A549 (cell line): ENCODE data around the gene ZFX. TPM values are rescaled to one million over a fixed set of nuclear protein-coding genes. Genes with fewer than 3 reads are reported as not detected.
A peak's percentile ranks its signal among the peaks of the same experiment; 100 is the strongest.
"Not testable (repeated sequence)": the region's sequence is repeated elsewhere in the genome, so short reads cannot be mapped to it uniquely, and the experiment has no call there.

Experiments
- ATAC-seq, 2 experiments: fragments of 200-7000 bp in 1 of 2; fragments of >200 bp in 1 of 2; cut with Nextera tagmentation in 1 of 2; cut with Tn5 transposase in 1 of 2; 3 replicates each; pipeline versions ENCODE4 v1.8.0 to v1.9.1; 2018 to 2020; ENCODE audit warnings: mild to moderate bottlenecking in 1 of 2, moderate library complexity in 1 of 2
- CTCF ChIA-PET: fragments of 300-600 bp; sonication (Branson Sonifier 250); formaldehyde crosslinking; extraction: SDS; loops from one replicate; lab custom pipeline; 2021; ENCODE audit warnings: antibody characterized with exemption, inconsistent platforms; lab: Yijun Ruan, JAX
- POLR2A ChIA-PET: fragments of 350-600 bp; formaldehyde crosslinking; extraction: SDS; loops from one replicate; lab custom pipeline; 2021; ENCODE audit warnings: antibody characterized with exemption, inconsistent platforms; lab: Yijun Ruan, JAX
- DNase-seq, 2 experiments: peaks; one replicate each; pipeline versions ENCODE4 v3.0.0 to v3.0.0-alpha.2; 2011 to 2016; ENCODE audit warnings: low read depth in 1 of 2, low spot score in 1 of 2
- FAIRE-seq: peaks from 2 replicates; lab custom pipeline; 2011; peaks lifted over from hg19 to GRCh38; lab: Jason Lieb, UNC
- H3K27ac ChIP-seq, 2 experiments: fragments of >200 bp; sonication (Bioruptor Twin); formaldehyde crosslinking; 3 replicates each; pipeline ENCODE4 v1.5.1; 2016 to 2017
- H3K4me1 ChIP-seq: fragments of >200 bp; sonication (Bioruptor Twin); formaldehyde crosslinking; 3 replicates; pipeline ENCODE4 v1.6.1; 2016
- H3K4me2 ChIP-seq: fragments of >200 bp; sonication (Bioruptor Twin); formaldehyde crosslinking; 3 replicates; pipeline ENCODE4 v1.6.1; 2016
- H3K4me3 ChIP-seq: fragments of >200 bp; sonication (Bioruptor Twin); formaldehyde crosslinking; 3 replicates; pipeline ENCODE4 v1.5.1; 2016
- H3K9me3 ChIP-seq: fragments of >200 bp; sonication (Bioruptor Twin); formaldehyde crosslinking; 3 replicates; pipeline ENCODE4 v1.6.1; 2016
- CBX2 ChIP-seq: fragments of 200-600 bp; sonication (generic); IDR thresholded peaks from 2 replicates; pipeline ENCODE4 v1.6.1; 2016; ENCODE audit warnings: low read depth, mild to moderate bottlenecking, borderline replicate concordance
- CBX8 ChIP-seq: fragments of 200-600 bp; sonication (generic); IDR thresholded peaks from 2 replicates; pipeline ENCODE4 v1.6.1; 2016
- CEBPB ChIP-seq, 2 experiments: fragments of >200 bp in 1 of 2; sonication (Bioruptor Twin) in 1 of 2; formaldehyde crosslinking in 1 of 2; IDR thresholded peaks; 2 replicates each; pipeline ENCODE4 v1.6.1; 2012 to 2016
- EHMT2 ChIP-seq: fragments of 200-600 bp; sonication (generic); IDR thresholded peaks from 2 replicates; pipeline ENCODE4 v1.6.1; 2016; ENCODE audit warnings: antibody characterized with exemption, low read depth, mild to moderate bottlenecking, moderate library complexity
- ELK1 ChIP-seq: fragments of 150-350 bp; IDR thresholded peaks from 2 replicates; pipeline ENCODE4 v1.6.1; 2014; ENCODE audit warnings: low read depth, mild to moderate bottlenecking, low read length
- EP300 ChIP-seq, 2 experiments: fragments of >200 bp; sonication (Bioruptor Twin); formaldehyde crosslinking; IDR thresholded peaks; 2 replicates in 1 of 2; 3 replicates in 1 of 2; pipeline ENCODE4 v1.6.1; 2016 to 2017
- HDAC2 ChIP-seq: fragments of 200-600 bp; sonication (generic); IDR thresholded peaks from 2 replicates; pipeline ENCODE4 v1.6.1; 2016
- HOXB13 ChIP-seq: fragments of 250-450 bp; sonication (Bioruptor Pico); IDR thresholded peaks from 2 replicates; pipeline ENCODE4 v1.5.0; 2020; ENCODE audit warnings: low read depth, mild to moderate bottlenecking, moderate library complexity
- HOXB5 ChIP-seq: fragments of 250-450 bp; sonication (Bioruptor Pico); IDR thresholded peaks from 2 replicates; pipeline ENCODE4 v1.5.0; 2020; ENCODE audit warnings: mild to moderate bottlenecking, moderate library complexity
- JUNB ChIP-seq: fragments of >200 bp; sonication (Bioruptor Twin); formaldehyde crosslinking; IDR thresholded peaks from 2 replicates; pipeline ENCODE4 v1.6.1; 2016
- MAZ ChIP-seq: fragments of 150-350 bp; IDR thresholded peaks from 2 replicates; pipeline ENCODE4 v1.6.1; 2014; ENCODE audit warnings: antibody characterized with exemption, low read depth, low read length, borderline replicate concordance
- MYC ChIP-seq: IDR thresholded peaks from 2 replicates; pipeline ENCODE4 v1.6.1; 2012; ENCODE audit warnings: mild to moderate bottlenecking, inconsistent platforms, low read length, improper control_type of control experiment, borderline replicate concordance
- NFE2L2 ChIP-seq: fragments of 150-350 bp; conservative IDR thresholded peaks from 2 replicates; pipeline ENCODE4 v1.6.1; 2014; ENCODE audit warnings: low read length
- POLR2AphosphoS2 ChIP-seq: conservative IDR thresholded peaks from 2 replicates; pipeline ENCODE4 v1.6.1; 2012; ENCODE audit warnings: low read length, improper control_type of control experiment, inconsistent platforms
- RAD21 ChIP-seq, 2 experiments: fragments of >200 bp in 1 of 2; sonication (Bioruptor Twin) in 1 of 2; formaldehyde crosslinking in 1 of 2; IDR thresholded peaks in 1 of 2; conservative IDR thresholded peaks in 1 of 2; 2 replicates in 1 of 2; 3 replicates in 1 of 2; pipeline ENCODE4 v1.6.1; 2012 to 2018; ENCODE audit warnings: inconsistent platforms in 1 of 2
- RARB ChIP-seq: fragments of 250-450 bp; sonication (Bioruptor Pico); IDR thresholded peaks from 2 replicates; pipeline ENCODE4 v1.8.0; 2021; ENCODE audit warnings: mild to moderate bottlenecking, moderate library complexity
- RCOR1 ChIP-seq: fragments of 150-350 bp; IDR thresholded peaks from 2 replicates; pipeline ENCODE4 v1.6.1; 2014; ENCODE audit warnings: antibody characterized with exemption, low read length, low read depth
- REST ChIP-seq: fragments of 200-600 bp; sonication (generic); IDR thresholded peaks from 2 replicates; pipeline ENCODE4 v1.6.1; 2016; ENCODE audit warnings: antibody characterized with exemption, mild to moderate bottlenecking, moderate library complexity
- TFCP2L1 ChIP-seq: fragments of 250-450 bp; sonication (Bioruptor Pico); IDR thresholded peaks from 2 replicates; pipeline ENCODE4 v1.5.0; 2021; ENCODE audit warnings: mild to moderate bottlenecking
- USF2 ChIP-seq: fragments of 450-650 bp; IDR thresholded peaks from 2 replicates; pipeline ENCODE4 v1.6.1; 2014; ENCODE audit warnings: antibody characterized with exemption
- WGBS: methylation state at CpG from one replicate; pipeline ENCODE4 v1.1.6; 2017; ENCODE audit errors: missing lambda C conversion rate; 5-methylcytosine and 5-hydroxymethylcytosine counted together
- polyA plus RNA-seq, 4 experiments: library from polyadenylated mRNA; depleted of rRNA in 3 of 4; stranded (reverse); fragments of >200 nt; fragmentation: RNase III in 1 of 4; extraction: RNeasy Plus Mini Kit Qiagen cat#74134 plus additional on column Dnase treatment in 1 of 4; gene quantifications; 2 replicates in 3 of 4; 3 replicates in 1 of 4; pipeline ENCODE4 v1.2.3, GENCODE V29; 2011 to 2017

The ZFX gene
- polyA plus RNA-seq, 2 of the 4 experiments (the other 2 are of a cell fraction) = 18.1 to 30.1 TPM

- no peak for ATAC-seq
- POLR2A ChIA-PET = no interaction called here
- peak overlapping the region; percentile 70 to 100; a peak in 5 of 6 replicates for H3K27ac ChIP-seq
- no peak for TF ChIP-seq EP300 (IDR thresholded peaks at IDR 0.05)
- TF ChIP-seq, all 56 proteins: peak for 0
- H3K4me2 ChIP-seq = peak overlapping the region; percentile 97
- H3K4me1 ChIP-seq = peaks cover 61% of the 10 kb centered on the region
- DNase-seq (no peak), FAIRE-seq (no peak)
- CTCF ChIA-PET = no interaction called here
- H3K4me3 ChIP-seq = peak overlapping the region; percentile 9; the same call in 1 of the 3 replicates
- no peaks in the 10 kb centered on the region for H3K9me3 ChIP-seq
- 40% methylated on average over 8 of the region's 8 CpGs for WGBS
Observed at GRCh38 chrX:24154490-24155034, 5.0 kb downstream of the ZFX start.

- H3K9me3 ChIP-seq, POLR2A ChIA-PET, H3K4me3 ChIP-seq, FAIRE-seq, DNase-seq, ATAC-seq: not testable (repeated sequence)
- WGBS = 86% methylated on average over 7 of the region's 7 CpGs
- Histone ChIP-seq H3K4me1 (peaks cover 67% of the 10 kb centered on the region), H3K4me2 (peak overlapping the region; percentile 97), H3K27ac (peak overlapping the region in 1 of 2 experiments; percentile 61; a peak in 2 of 6 replicates)
- CTCF ChIA-PET = interaction anchor here (1.0 kb wide), 1 partner anchor 16 kb away, joined by 3 read pairs; no protein-coding TSS in a partner anchor
Observed at GRCh38 chrX:24155747-24156146, 6.2 kb downstream of the ZFX start.

GRCh38 chrX:24156177-24156576 lies 6.6 kb downstream of the ZFX start:
- peak; percentile 7 for FAIRE-seq
- Histone ChIP-seq H3K4me2 (peak overlapping the region; percentile 97; the same call in 2 of the 3 replicates), H3K4me3 (no peak overlapping the region), H3K27ac (peak overlapping the region in 1 of 2 experiments; percentile 61; a peak in 2 of 6 replicates), H3K4me1 (peaks cover 72% of the 10 kb centered on the region), H3K9me3 (no peaks in the 10 kb centered on the region)
- DNase-seq = no peak
- POLR2A ChIA-PET = no interaction called here
- TF ChIP-seq EHMT2 (no peak), CEBPB (IDR thresholded peaks at IDR 0.05) (no peak), POLR2AphosphoS2 (no peak), RAD21 (conservative IDR thresholded peaks at IDR 0.05 in 1 of 2, IDR thresholded peaks at IDR 0.05 in 1 of 2) (no peak), JUNB (no peak), HOXB5 (CRISPR knock-in tag) (no peak), REST (no peak), TFCP2L1 (CRISPR knock-in tag) (no peak), RCOR1 (no peak)
- CTCF ChIA-PET = interaction anchor here (1.0 kb wide), 1 partner anchor 16 kb away, joined by 3 read pairs; no protein-coding TSS in a partner anchor
- ATAC-seq = no peak
- WGBS = 85% methylated on average over 4 of the region's 4 CpGs

- WGBS = 93% methylated on average over 4 of the region's 4 CpGs
- no peak overlapping the region; a peak in 1 of 6 replicates for H3K27ac ChIP-seq
- ATAC-seq (no peak), FAIRE-seq (no peak), DNase-seq (no peak)
- H3K9me3 ChIP-seq = no peaks in the 10 kb centered on the region
- peaks cover 53% of the 10 kb centered on the region for H3K4me1 ChIP-seq
- no peak overlapping the region for H3K4me2 ChIP-seq
- no peak overlapping the region for H3K4me3 ChIP-seq
- ChIA-PET CTCF (no interaction called here), POLR2A (no interaction called here)
- no peak for TF ChIP-seq ELK1
- no peak for TF ChIP-seq NFE2L2
- TF ChIP-seq HOXB13 = no peak
- no peak for TF ChIP-seq CBX8
- no peak for TF ChIP-seq REST
- no peak for TF ChIP-seq RARB (CRISPR knock-in tag)
- TF ChIP-seq MAZ = no peak
- no peak for TF ChIP-seq MYC
- TF ChIP-seq EHMT2 = no peak
- no peak for TF ChIP-seq HDAC2
- no peak for TF ChIP-seq USF2
- TF ChIP-seq JUNB = no peak
- no peak for TF ChIP-seq CBX2
- TF ChIP-seq EP300 (IDR thresholded peaks at IDR 0.05) = no peak
Observed at GRCh38 chrX:24158881-24159280, 9.4 kb downstream of the ZFX start.
